Karpas-422 (cell line): Measurements from ENCODE around the gene NPAT. TPM values are rescaled to one million over a fixed set of nuclear protein-coding genes. Genes with fewer than 3 reads are reported as not detected.
"Not testable (repeated sequence)": the region's sequence is repeated elsewhere in the genome, so short reads cannot be mapped to it uniquely, and the experiment has no call there.

Source experiments
- DNase-seq: peaks from one replicate; pipeline ENCODE4 v3.0.0-alpha.2; 2015
- H2AFZ ChIP-seq: fragments of 200-600 bp; sonication (generic); 2 replicates; pipeline ENCODE4 v1.6.1; 2014; ENCODE audit warnings: antibody characterized with exemption, low read length, mixed read lengths
- H3K27ac ChIP-seq: fragments of 200-600 bp; sonication (generic); 2 replicates; pipeline ENCODE4 v1.5.1; 2014; ENCODE audit warnings: mild to moderate bottlenecking, low read length, moderate library complexity
- H3K27me3 ChIP-seq: fragments of 200-600 bp; sonication (generic); 2 replicates; pipeline ENCODE4 v1.6.1; 2014; ENCODE audit warnings: low read length, mixed read lengths
- H3K36me3 ChIP-seq: fragments of 200-600 bp; sonication (generic); 2 replicates; pipeline ENCODE4 v1.6.1; 2014; ENCODE audit warnings: low read length, mixed read lengths; ENCODE audit not compliant: insufficient read depth
- H3K4me1 ChIP-seq: fragments of 200-600 bp; sonication (generic); 2 replicates; pipeline ENCODE4 v1.6.1; 2014; ENCODE audit warnings: mild to moderate bottlenecking, low read length, mixed read lengths
- H3K4me2 ChIP-seq: fragments of 200-600 bp; sonication (generic); 2 replicates; pipeline ENCODE4 v1.6.1; 2014; ENCODE audit warnings: low read length, low read depth, mild to moderate bottlenecking; ENCODE audit not compliant: poor library complexity, severe bottlenecking
- H3K4me3 ChIP-seq: fragments of 200-600 bp; sonication (generic); 2 replicates; pipeline ENCODE4 v1.5.1; 2014; ENCODE audit warnings: mild to moderate bottlenecking, antibody characterized with exemption, low read length, mixed read lengths
- H3K79me2 ChIP-seq: fragments of 200-600 bp; sonication (generic); 2 replicates; pipeline ENCODE4 v1.6.1; 2014; ENCODE audit warnings: mild to moderate bottlenecking, low read length, mixed read lengths
- H3K9ac ChIP-seq: fragments of 200-600 bp; sonication (generic); 2 replicates; pipeline ENCODE4 v1.6.0; 2014; ENCODE audit warnings: low read length
- H3K9me2 ChIP-seq: fragments of 200-600 bp; sonication (generic), shearing (Covaris generic); replicated peaks from 2 replicates; pipeline ENCODE4 v1.6.0; 2014; ENCODE audit warnings: mild to moderate bottlenecking, low read length, moderate library complexity; ENCODE audit not compliant: insufficient read depth
- H3K9me3 ChIP-seq: fragments of 300-700, 200-600 bp; sonication (generic); 2 replicates; pipeline ENCODE4 v1.6.1; 2014; ENCODE audit warnings: low read length, mixed read lengths
- H4K20me1 ChIP-seq: fragments of 200-600 bp; sonication (generic); 2 replicates; pipeline ENCODE4 v1.6.1; 2014; ENCODE audit warnings: mild to moderate bottlenecking, antibody characterized with exemption, low read length, low read depth; ENCODE audit not compliant: insufficient read depth
- total RNA-seq: library from RNA; depleted of rRNA; stranded (reverse); fragments of >200 nt; shearing (Covaris generic); gene quantifications from 2 replicates; pipeline ENCODE4 v1.2.3, GENCODE V29; 2014; ENCODE audit warnings: low replicate concordance

The NPAT gene
- total RNA-seq, 1 experiment from 2014 or later = 77.1 TPM

GRCh38 chr11:108135845-108136544 is 86.4 kb downstream of the NPAT start:
- DNase-seq = peak; percentile 84
- Histone ChIP-seq H3K4me3 (no peak overlapping the region), H3K4me1 (peaks cover 14% of the 10 kb centered on the region), H3K27ac (peak overlapping the region; percentile 44), H3K9me2 (no peaks in the 10 kb centered on the region), H3K27me3 (no peaks in the 10 kb centered on the region), H3K36me3 (peaks cover 61% of the 10 kb centered on the region), H3K4me2 (no peak overlapping the region), H3K9me3 (no peaks in the 10 kb centered on the region), H3K9ac (no peak overlapping the region), H2AFZ (no peak overlapping the region), H4K20me1 (0 out of 2 replicates have a peak, but pooled peaks cover 5% of the 10 kb centered on the region), H3K79me2 (peaks cover 39% of the 10 kb centered on the region)

GRCh38 chr11:108132993-108133538 is 89.4 kb downstream of the NPAT start:
- H3K27ac ChIP-seq = 0 out of 2 replicates have a peak overlapping the region, but pooled peaks have one; percentile 3
- DNase-seq, H3K4me2 ChIP-seq, H3K27me3 ChIP-seq, H2AFZ ChIP-seq, H4K20me1 ChIP-seq, H3K9ac ChIP-seq, H3K4me3 ChIP-seq, H3K9me3 ChIP-seq, H3K9me2 ChIP-seq: not testable (repeated sequence)
- peaks cover 47% of the 10 kb centered on the region for H3K36me3 ChIP-seq
- H3K4me1 ChIP-seq = peaks cover 14% of the 10 kb centered on the region
- peaks cover 64% of the 10 kb centered on the region for H3K79me2 ChIP-seq

GRCh38 chr11:108131993-108132392 is 90.4 kb downstream of the NPAT start:
- no peak overlapping the region for H3K27ac ChIP-seq
- no peaks in the 10 kb centered on the region for H3K27me3 ChIP-seq
- H3K4me3 ChIP-seq = no peak overlapping the region
- H3K79me2 ChIP-seq = peaks cover 70% of the 10 kb centered on the region
- H2AFZ ChIP-seq = no peak overlapping the region
- no peak overlapping the region for H3K9ac ChIP-seq
- H4K20me1 ChIP-seq = 0 out of 2 replicates have a peak, but pooled peaks cover 5% of the 10 kb centered on the region
- peaks cover 14% of the 10 kb centered on the region for H3K4me1 ChIP-seq
- peaks cover 48% of the 10 kb centered on the region for H3K36me3 ChIP-seq
- no peak overlapping the region for H3K4me2 ChIP-seq
- H3K9me2 ChIP-seq = no peaks in the 10 kb centered on the region
- no peaks in the 10 kb centered on the region for H3K9me3 ChIP-seq
- DNase-seq = no peak

- Histone ChIP-seq H3K9ac (no peak overlapping the region), H3K4me3 (no peak overlapping the region), H3K9me2 (no peaks in the 10 kb centered on the region), H3K79me2 (peaks cover 89% of the 10 kb centered on the region), H3K36me3 (peaks cover 25% of the 10 kb centered on the region), H3K4me1 (peaks cover 24% of the 10 kb centered on the region), H3K4me2 (no peak overlapping the region), H2AFZ (no peak overlapping the region), H3K27ac (no peak overlapping the region), H3K27me3 (no peaks in the 10 kb centered on the region), H3K9me3 (no peaks in the 10 kb centered on the region), H4K20me1 (no peaks in the 10 kb centered on the region)
- no peak for DNase-seq
Measured at GRCh38 chr11:108128772-108129171, 93.7 kb downstream of the NPAT start.

- no peaks in the 10 kb centered on the region for H3K9me2 ChIP-seq
- H3K9me3 ChIP-seq = no peaks in the 10 kb centered on the region
- no peak overlapping the region for H2AFZ ChIP-seq
- no peak for DNase-seq
- H3K27me3 ChIP-seq = no peaks in the 10 kb centered on the region
- no peaks in the 10 kb centered on the region; the same call in 1 of the 2 replicates for H4K20me1 ChIP-seq
- H3K27ac ChIP-seq = 0 out of 2 replicates have a peak overlapping the region, but pooled peaks have one; percentile 10
- peaks cover 43% of the 10 kb centered on the region for H3K4me1 ChIP-seq
- no peak overlapping the region for H3K4me2 ChIP-seq
- peaks cover 11% of the 10 kb centered on the region for H3K36me3 ChIP-seq
- H3K4me3 ChIP-seq = no peak overlapping the region
- peaks cover 86% of the 10 kb centered on the region for H3K79me2 ChIP-seq
- H3K9ac ChIP-seq = no peak overlapping the region
Measured at GRCh38 chr11:108125096-108125495, 97.3 kb downstream of the NPAT start.

GRCh38 chr11:108122166-108122628 is 100.2 kb downstream of the NPAT start:
- Histone ChIP-seq H3K4me3 (peak overlapping the region; percentile 87), H3K79me2 (peaks cover 57% of the 10 kb centered on the region), H3K27me3 (no peaks in the 10 kb centered on the region), H3K9ac (peak overlapping the region; percentile 87), H3K9me3 (no peaks in the 10 kb centered on the region), H3K4me2 (peak overlapping the region; percentile 87), H3K9me2 (no peaks in the 10 kb centered on the region), H4K20me1 (no peaks in the 10 kb centered on the region; the same call in 1 of the 2 replicates), H3K27ac (no peak overlapping the region), H2AFZ (0 out of 2 replicates have a peak overlapping the region, but pooled peaks have one; percentile 61), H3K36me3 (no peaks in the 10 kb centered on the region), H3K4me1 (peaks cover 43% of the 10 kb centered on the region)
- DNase-seq = no peak

- H3K36me3 ChIP-seq = no peaks in the 10 kb centered on the region
- no peaks in the 10 kb centered on the region for H3K9me2 ChIP-seq
- DNase-seq = peak; percentile 100
- no peaks in the 10 kb centered on the region for H3K9me3 ChIP-seq
- H2AFZ ChIP-seq = peak within 1 kb of the TSS; percentile 61
- peak within 1 kb of the TSS; percentile 87 for H3K9ac ChIP-seq
- peaks cover 51% of the 10 kb centered on the region for H3K79me2 ChIP-seq
- peak within 1 kb of the TSS; percentile 54 for H3K27ac ChIP-seq
- peak within 1 kb of the TSS; percentile 87 for H3K4me3 ChIP-seq
- H3K4me1 ChIP-seq = peaks cover 43% of the 10 kb centered on the region
- H3K27me3 ChIP-seq = no peaks in the 10 kb centered on the region
- peak within 1 kb of the TSS; percentile 87 for H3K4me2 ChIP-seq
- H4K20me1 ChIP-seq = no peaks in the 10 kb centered on the region; the same call in 1 of the 2 replicates
Measured at GRCh38 chr11:108121274-108122155, 100.9 kb downstream of the NPAT start, which contains the start of gene ACAT1. Gene ACAT1 (plus strand): TSS chr11:108121567. CDS start chr11:108121607, 40 bp downstream.

GRCh38 chr11:108120936-108121273 is 101.5 kb downstream of the NPAT start:
- Histone ChIP-seq H3K4me1 (peaks cover 38% of the 10 kb centered on the region), H2AFZ (peak overlapping the region; percentile 61), H3K4me3 (peak overlapping the region; percentile 87), H3K4me2 (peak overlapping the region; percentile 87), H3K79me2 (peaks cover 45% of the 10 kb centered on the region), H3K9ac (peak overlapping the region; percentile 87)
- H3K27ac ChIP-seq, H3K27me3 ChIP-seq, H4K20me1 ChIP-seq, DNase-seq, H3K9me2 ChIP-seq, H3K36me3 ChIP-seq, H3K9me3 ChIP-seq: not testable (repeated sequence)
